Mesothelial cell of epicardium (in vitro differentiated cells): ENCODE data around the gene GJA10. TPM values are rescaled to one million over a fixed set of nuclear protein-coding genes. Genes with fewer than 3 reads are reported as not detected.

Experiments
- DNase-seq, 2 experiments: peaks; one replicate each; pipeline ENCODE4 v3.0.0; 2021; ENCODE audit warnings: low spot score in 2 of 2; ENCODE audit not compliant: unreplicated experiment in 2 of 2
- H3K27ac Mint-ChIP-seq: 2 replicates; pipeline ENCODE4 v1.8.0; 2021; ENCODE audit warnings: mixed read lengths
- H3K27me3 Mint-ChIP-seq: 2 replicates; pipeline ENCODE4 v1.8.0; 2021; ENCODE audit warnings: low read depth, mixed read lengths
- H3K36me3 Mint-ChIP-seq: 2 replicates; pipeline ENCODE4 v1.8.0; 2021; ENCODE audit warnings: mixed read lengths
- H3K4me1 Mint-ChIP-seq: 2 replicates; pipeline ENCODE4 v1.8.0; 2021; ENCODE audit warnings: mixed read lengths
- H3K4me3 Mint-ChIP-seq: 2 replicates; pipeline ENCODE4 v1.8.0; 2021; ENCODE audit warnings: mild to moderate bottlenecking, moderate library complexity, mixed read lengths
- H3K9me3 Mint-ChIP-seq: 2 replicates; pipeline ENCODE4 v1.8.0; 2021; ENCODE audit warnings: mixed read lengths
- total RNA-seq: library from RNA; stranded (reverse); gene quantifications from 3 replicates; pipeline ENCODE4 v1.2.1, GENCODE V29; 2021
- TF ChIP-seq, protein P1 (sequence below): fragments of 200-600 bp; sonication (generic); IDR thresholded peaks from one replicate; pipeline ENCODE4 v1.5.0; 2021; ENCODE audit warnings: antibody characterized with exemption; ENCODE audit not compliant: unreplicated experiment

GJA10 gene
- total RNA-seq, 1 donor from 2014 or later, result not detected

DNA sequence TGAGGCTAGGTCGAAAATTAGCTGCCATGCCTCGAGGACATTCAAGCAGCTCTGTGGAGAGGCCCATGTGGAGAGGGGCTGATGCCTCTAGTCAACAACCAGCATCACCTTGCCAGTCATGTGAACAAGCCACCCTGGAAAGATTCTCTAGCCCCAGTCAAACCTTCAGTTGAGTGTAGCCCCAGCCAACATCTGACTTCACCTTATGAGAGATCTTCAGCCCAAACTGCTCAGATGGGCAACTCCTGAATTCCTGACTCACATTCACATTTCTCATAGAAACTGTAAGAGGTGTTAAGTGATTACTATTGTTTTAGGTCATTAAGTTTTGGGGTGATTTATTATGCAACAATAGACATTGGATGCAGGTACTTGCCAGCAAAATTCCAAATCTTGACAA lies 44.9 kb downstream of the GJA10 start:
- Mint-ChIP-seq H3K9me3 (no peaks in the 10 kb centered on the region), H3K36me3 (peaks cover 2% of the 10 kb centered on the region), H3K27me3 (no peaks in the 10 kb centered on the region), H3K27ac (no peak overlapping the region), H3K4me3 (no peak overlapping the region), H3K4me1 (peaks cover 4% of the 10 kb centered on the region)
- no peak for DNase-seq
- TF ChIP-seq, protein P1, sequence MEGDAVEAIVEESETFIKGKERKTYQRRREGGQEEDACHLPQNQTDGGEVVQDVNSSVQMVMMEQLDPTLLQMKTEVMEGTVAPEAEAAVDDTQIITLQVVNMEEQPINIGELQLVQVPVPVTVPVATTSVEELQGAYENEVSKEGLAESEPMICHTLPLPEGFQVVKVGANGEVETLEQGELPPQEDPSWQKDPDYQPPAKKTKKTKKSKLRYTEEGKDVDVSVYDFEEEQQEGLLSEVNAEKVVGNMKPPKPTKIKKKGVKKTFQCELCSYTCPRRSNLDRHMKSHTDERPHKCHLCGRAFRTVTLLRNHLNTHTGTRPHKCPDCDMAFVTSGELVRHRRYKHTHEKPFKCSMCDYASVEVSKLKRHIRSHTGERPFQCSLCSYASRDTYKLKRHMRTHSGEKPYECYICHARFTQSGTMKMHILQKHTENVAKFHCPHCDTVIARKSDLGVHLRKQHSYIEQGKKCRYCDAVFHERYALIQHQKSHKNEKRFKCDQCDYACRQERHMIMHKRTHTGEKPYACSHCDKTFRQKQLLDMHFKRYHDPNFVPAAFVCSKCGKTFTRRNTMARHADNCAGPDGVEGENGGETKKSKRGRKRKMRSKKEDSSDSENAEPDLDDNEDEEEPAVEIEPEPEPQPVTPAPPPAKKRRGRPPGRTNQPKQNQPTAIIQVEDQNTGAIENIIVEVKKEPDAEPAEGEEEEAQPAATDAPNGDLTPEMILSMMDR, result no peak

DNA sequence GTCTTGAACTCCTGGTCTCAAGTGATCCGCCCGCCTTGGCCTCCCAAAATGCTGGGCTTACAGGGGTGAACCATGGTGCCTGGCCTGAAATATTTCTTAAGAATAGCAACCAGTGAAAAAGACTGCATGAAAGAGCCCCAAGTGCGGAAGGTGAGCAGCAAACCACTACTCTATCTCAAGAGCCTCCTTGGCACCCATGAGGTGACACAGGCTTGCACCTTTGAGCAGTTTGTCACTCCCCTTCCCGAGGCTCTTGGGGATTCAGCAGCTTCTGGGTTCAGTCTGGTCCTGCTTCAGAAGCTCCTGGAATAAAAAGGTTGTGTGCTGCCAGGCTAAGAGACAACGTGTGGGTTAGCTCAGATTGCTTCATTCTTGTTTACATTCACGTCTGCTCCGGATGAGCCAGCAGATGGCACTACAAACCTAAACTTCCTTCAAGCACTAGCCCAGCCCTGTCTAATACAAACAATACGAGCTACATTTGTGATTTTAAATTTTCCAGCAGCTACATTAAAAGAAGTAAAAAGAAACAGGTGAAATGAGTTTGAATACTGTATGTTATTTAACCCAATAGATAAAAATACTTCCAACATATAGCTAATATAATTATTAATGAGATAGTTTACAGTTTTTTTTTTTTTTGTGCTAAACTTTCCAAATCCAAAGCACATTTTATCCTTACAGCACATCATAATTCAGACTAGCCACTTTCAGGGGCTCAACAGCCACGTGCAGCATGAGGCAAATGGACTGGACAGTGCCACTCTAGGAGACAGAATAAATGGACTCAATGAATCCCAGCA lies 46.2 kb downstream of the GJA10 start:
- DNase-seq, result peak in 1 of 2 experiments; percentile 62
- Mint-ChIP-seq H3K27ac (no peak overlapping the region), H3K9me3 (no peaks in the 10 kb centered on the region), H3K4me1 (peaks cover 4% of the 10 kb centered on the region), H3K27me3 (no peaks in the 10 kb centered on the region), H3K4me3 (no peak overlapping the region), H3K36me3 (peaks cover 2% of the 10 kb centered on the region)
- TF ChIP-seq, protein P1, result peak; percentile 45

DNA sequence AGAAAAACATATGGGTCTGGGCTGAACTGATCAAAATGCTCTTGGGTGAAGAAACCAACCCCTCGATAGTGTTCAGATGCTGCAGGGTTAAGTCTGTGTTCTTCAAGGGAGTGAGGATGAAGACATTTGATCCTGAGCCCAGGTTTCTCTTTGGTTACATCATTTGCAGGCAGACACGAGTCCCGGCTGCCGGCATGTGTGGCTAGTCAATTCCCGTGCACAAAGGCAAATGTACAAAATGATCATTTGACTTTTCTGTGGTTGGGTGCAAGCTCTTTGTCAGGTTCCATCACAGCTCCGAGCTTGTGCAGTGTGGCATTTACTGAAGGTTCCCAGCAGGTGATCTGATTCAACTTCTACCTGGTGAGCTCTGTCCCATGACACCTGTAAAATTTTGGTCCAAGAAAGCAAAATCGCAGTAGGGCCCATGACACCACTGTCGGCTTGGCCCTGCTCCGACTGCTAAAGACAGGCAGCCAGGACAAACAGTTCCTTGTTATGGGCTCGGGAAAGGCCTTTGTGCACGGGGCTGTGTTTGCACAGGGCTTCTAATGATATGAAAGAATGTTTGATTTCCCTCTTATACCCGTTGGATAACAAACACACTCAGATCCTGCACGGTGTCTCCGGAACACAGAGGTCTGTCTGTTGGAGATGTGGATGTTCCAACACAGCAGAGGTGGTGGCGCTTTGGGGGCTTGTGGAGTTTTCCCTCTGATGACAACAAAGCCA lies 46.9 kb downstream of the GJA10 start:
- Mint-ChIP-seq H3K9me3 (no peaks in the 10 kb centered on the region), H3K27ac (no peak overlapping the region), H3K27me3 (no peaks in the 10 kb centered on the region), H3K4me3 (no peak overlapping the region), H3K4me1 (peaks cover 4% of the 10 kb centered on the region), H3K36me3 (peaks cover 4% of the 10 kb centered on the region)
- DNase-seq, result no peak
- TF ChIP-seq, protein P1, result no peak

DNA sequence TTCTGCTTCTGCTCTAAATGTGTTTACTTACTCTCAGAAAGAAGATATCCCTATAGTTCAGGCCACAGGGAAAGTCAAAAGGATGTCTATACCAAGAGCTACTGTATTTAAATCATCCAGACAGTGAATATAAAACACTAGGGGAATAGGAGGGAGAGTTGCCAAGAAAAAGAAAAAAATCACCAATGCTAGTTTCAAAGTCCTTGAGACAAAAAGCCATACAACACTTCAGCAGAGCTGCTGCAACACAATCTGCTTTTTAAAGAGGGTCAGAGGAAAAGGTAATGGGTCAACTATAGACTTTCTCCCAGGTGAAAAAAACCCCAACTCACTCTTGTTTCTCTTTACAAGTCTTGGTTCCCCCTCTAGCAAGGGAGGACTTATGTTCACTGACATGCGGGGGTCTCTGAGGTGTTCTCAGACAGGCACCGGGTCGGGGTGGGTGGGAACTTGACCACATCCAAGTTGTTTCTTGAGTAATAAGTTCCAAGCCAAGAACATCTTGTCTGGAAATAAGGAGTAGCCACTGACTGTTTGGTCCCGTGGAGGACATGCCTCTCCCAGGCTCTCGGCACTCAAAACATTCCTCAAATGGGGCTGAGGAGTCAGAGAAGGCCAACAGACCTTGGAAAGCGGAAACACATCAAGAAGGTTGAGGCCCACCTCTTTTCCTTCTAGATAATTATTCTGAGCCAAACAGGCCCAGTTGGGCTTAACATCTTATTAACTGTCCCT lies 47.7 kb downstream of the GJA10 start:
- Mint-ChIP-seq H3K27me3 (no peaks in the 10 kb centered on the region), H3K4me3 (no peak overlapping the region), H3K4me1 (peaks cover 4% of the 10 kb centered on the region), H3K36me3 (peaks cover 2% of the 10 kb centered on the region), H3K9me3 (no peaks in the 10 kb centered on the region), H3K27ac (no peak overlapping the region)
- no peak for DNase-seq
- TF ChIP-seq, protein P1, result no peak

DNA sequence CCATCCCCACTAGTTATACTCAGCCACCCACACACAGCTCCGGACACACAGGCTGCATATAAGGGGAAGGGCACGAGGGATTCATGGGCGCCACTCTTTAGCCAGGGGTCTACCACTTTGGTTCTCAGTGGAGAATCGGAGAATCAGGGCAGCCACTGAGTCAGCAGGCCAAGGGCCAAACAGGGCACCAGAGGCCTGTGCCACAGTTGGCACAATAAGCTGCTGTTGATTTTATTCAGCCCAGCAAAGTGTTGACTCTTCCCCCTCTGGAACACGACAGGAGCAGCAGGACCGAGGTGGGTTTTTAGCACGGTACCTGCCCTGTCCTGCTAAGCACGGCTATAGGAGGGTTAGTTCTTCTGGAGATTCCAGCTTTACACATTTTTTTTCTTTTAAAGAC lies 48.3 kb downstream of the GJA10 start:
- H3K27ac Mint-ChIP-seq, result no peak overlapping the region
- H3K36me3 Mint-ChIP-seq, result peaks cover 5% of the 10 kb centered on the region
- no peaks in the 10 kb centered on the region for H3K27me3 Mint-ChIP-seq
- TF ChIP-seq, protein P1, result no peak
- no peaks in the 10 kb centered on the region for H3K9me3 Mint-ChIP-seq
- H3K4me1 Mint-ChIP-seq, result peaks cover 4% of the 10 kb centered on the region
- DNase-seq, result no peak
- no peak overlapping the region for H3K4me3 Mint-ChIP-seq
